ENCODE data around the gene INF2.

- TF ChIP-seq CTCF (conservative IDR thresholded peaks at IDR 0.05; ENCODE audit: low read depth in 2 of 2) (no peak), POLR2AphosphoS5 (IDR thresholded peaks at IDR 0.05; ENCODE audit: low read depth) (no peak)
Measured at GRCh38 chr14:104673481-104673880, 15.9 kb upstream of the INF2 start.
